HG02938 (cell line): ENCODE data around the gene CNTNAP4.

Experiments used
- ATAC-seq: cut with Tn5 transposase; IDR thresholded peaks from one replicate; pipeline ENCODE4 v1.9.1; 2021; ENCODE audit warnings: mild to moderate bottlenecking, moderate library complexity; ENCODE audit not compliant: unreplicated experiment

CNTNAP4 gene

GRCh38 chr16:76484020-76484419, 206.8 kb downstream of the CNTNAP4 start:
- ATAC-seq, result no peak

- no peak for ATAC-seq
These were observed 209.5 kb downstream of the CNTNAP4 start for GRCh38 chr16:76486740-76487139.

- ATAC-seq, result no peak
These were observed 210.3 kb downstream of the CNTNAP4 start for GRCh38 chr16:76487411-76488064.

- no peak for ATAC-seq
These were observed 210.8 kb downstream of the CNTNAP4 start for GRCh38 chr16:76488065-76488417.

GRCh38 chr16:76490036-76490639, 212.9 kb downstream of the CNTNAP4 start:
- ATAC-seq, result no peak

GRCh38 chr16:76500006-76500405, 222.8 kb downstream of the CNTNAP4 start:
- ATAC-seq, result no peak

GRCh38 chr16:76502063-76502462, 224.9 kb downstream of the CNTNAP4 start:
- ATAC-seq, result no peak

GRCh38 chr16:76502555-76502954, 225.4 kb downstream of the CNTNAP4 start:
- ATAC-seq, result no peak

- no peak for ATAC-seq
These were observed 225.9 kb downstream of the CNTNAP4 start for GRCh38 chr16:76503091-76503490.

GRCh38 chr16:76511203-76511602, 234.0 kb downstream of the CNTNAP4 start:
- no peak for ATAC-seq

GRCh38 chr16:76518781-76519180, 241.6 kb downstream of the CNTNAP4 start:
- ATAC-seq, result no peak

GRCh38 chr16:76524356-76524755, 247.2 kb downstream of the CNTNAP4 start:
- ATAC-seq, result no peak

- ATAC-seq, result no peak
These were observed 247.6 kb downstream of the CNTNAP4 start for GRCh38 chr16:76524769-76525168.

- no peak for ATAC-seq
These were observed 250.0 kb downstream of the CNTNAP4 start for GRCh38 chr16:76527244-76527643.

GRCh38 chr16:76529120-76529519, 251.9 kb downstream of the CNTNAP4 start:
- no peak for ATAC-seq

GRCh38 chr16:76531236-76531635, 254.0 kb downstream of the CNTNAP4 start:
- no peak for ATAC-seq

- no peak for ATAC-seq
These were observed 255.2 kb downstream of the CNTNAP4 start for GRCh38 chr16:76532188-76532973.

GRCh38 chr16:76539609-76540008, 262.4 kb downstream of the CNTNAP4 start:
- no peak for ATAC-seq

GRCh38 chr16:76541070-76541469, 263.9 kb downstream of the CNTNAP4 start:
- ATAC-seq, result no peak

GRCh38 chr16:76565542-76565941, 288.3 kb downstream of the CNTNAP4 start:
- ATAC-seq, result no peak

GRCh38 chr16:76571755-76572154, 294.6 kb downstream of the CNTNAP4 start:
- ATAC-seq, result no peak

- no peak for ATAC-seq
These were observed 296.1 kb downstream of the CNTNAP4 start for GRCh38 chr16:76573281-76573680.
